Uterus (tissue), 2 donors: Measurements from ENCODE around the gene EPGN.

Experiments used
- POLR2A ChIP-seq, 2 donors: fragments of 450-650 bp; IDR thresholded peaks; one replicate each; pipeline ENCODE4 v1.6.1; 2016; ENCODE audit warnings: antibody characterized with exemption in 2 of 2, mild to moderate bottlenecking in 1 of 2, moderate library complexity in 1 of 2
- TF ChIP-seq, protein P1 (sequence below), 4 experiments: fragments of 200-600 bp in 2 of 4; fragments of 450-650 bp in 2 of 4; sonication (generic) in 2 of 4; IDR thresholded peaks; one replicate each; pipeline ENCODE4 v1.5.1; 2016 to 2019; ENCODE audit warnings: antibody characterized with exemption in 4 of 4, mild to moderate bottlenecking in 2 of 4, moderate library complexity in 1 of 4

DNA sequence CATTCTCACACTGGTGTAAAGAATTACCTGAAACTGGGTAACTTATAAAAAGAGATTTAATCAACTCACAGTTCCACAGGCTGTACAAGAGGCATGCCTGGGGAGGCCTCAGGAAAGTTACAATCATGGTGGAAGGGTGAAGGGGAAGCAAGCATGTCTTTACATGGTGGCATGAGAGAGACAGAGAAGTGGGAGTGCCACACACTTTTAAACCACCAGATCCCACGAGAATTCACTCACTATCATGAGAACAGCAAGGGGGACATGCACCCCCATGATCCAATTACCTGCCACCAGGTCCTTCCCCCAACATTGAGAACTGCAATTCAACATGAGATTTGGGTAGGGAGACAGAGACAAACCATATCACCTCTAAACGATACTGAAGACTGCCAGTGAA, 23.0 kb downstream of the EPGN start:
- TF ChIP-seq POLR2A (IDR thresholded peaks at IDR 0.05): no peak
- TF ChIP-seq, protein P1, sequence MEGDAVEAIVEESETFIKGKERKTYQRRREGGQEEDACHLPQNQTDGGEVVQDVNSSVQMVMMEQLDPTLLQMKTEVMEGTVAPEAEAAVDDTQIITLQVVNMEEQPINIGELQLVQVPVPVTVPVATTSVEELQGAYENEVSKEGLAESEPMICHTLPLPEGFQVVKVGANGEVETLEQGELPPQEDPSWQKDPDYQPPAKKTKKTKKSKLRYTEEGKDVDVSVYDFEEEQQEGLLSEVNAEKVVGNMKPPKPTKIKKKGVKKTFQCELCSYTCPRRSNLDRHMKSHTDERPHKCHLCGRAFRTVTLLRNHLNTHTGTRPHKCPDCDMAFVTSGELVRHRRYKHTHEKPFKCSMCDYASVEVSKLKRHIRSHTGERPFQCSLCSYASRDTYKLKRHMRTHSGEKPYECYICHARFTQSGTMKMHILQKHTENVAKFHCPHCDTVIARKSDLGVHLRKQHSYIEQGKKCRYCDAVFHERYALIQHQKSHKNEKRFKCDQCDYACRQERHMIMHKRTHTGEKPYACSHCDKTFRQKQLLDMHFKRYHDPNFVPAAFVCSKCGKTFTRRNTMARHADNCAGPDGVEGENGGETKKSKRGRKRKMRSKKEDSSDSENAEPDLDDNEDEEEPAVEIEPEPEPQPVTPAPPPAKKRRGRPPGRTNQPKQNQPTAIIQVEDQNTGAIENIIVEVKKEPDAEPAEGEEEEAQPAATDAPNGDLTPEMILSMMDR (IDR thresholded peaks at IDR 0.05): no peak
